Heart left ventricle (tissue), 13 donors: ENCODE data around the gene WDCP.

Source experiments
- CTCF ChIP-seq, 12 donors: fragments of 200-600 bp; sonication (generic) in 4 of 12; IDR thresholded peaks; one replicate each; pipeline versions ENCODE4 v1.5.0 to v1.8.0; 2018 to 2022; ENCODE audit warnings: antibody characterized with exemption in 12 of 12, mild to moderate bottlenecking in 5 of 12
- POLR2A ChIP-seq, 2 donors: fragments of 450-650 bp; IDR thresholded peaks; one replicate each; pipeline ENCODE4 v1.6.1; 2017; ENCODE audit warnings: antibody characterized with exemption in 2 of 2, mild to moderate bottlenecking in 2 of 2, moderate library complexity in 2 of 2
- donor health status: ischemic (EF 13 %, LVEDD 7.1; RV severe dilation, severe dysfunction).
- donor health status: DM: no; HTN: yes; CAD: no.
- donor health status: DM: no; HTN: no; CAD: no.
- donor health status: ischemic (EF 25% LVEDD 6.9; RV normal size, moderate dysfunction).
- donor health status: ischemic (EF 25% LVEDD 5.7; RV mildly dilated, moderate dysfunction).
- donor health status: ischemic (EF 35%, LVEDD 5.7; RV mildly dilated, moderate dysfunction).
- donor health status: nonischemic (EF 11% LVEDD 7.7; RV severe dilation, severe dysfunction).
- donor health status: DM: yes; HTN: yes; CAD: no.
- donor health status: PGD.
- donor health status: ischemic (EF 29% LVEDD 5.4; RV normal size, mild dysfunction).
- donor health status: nonischemic (EF 23%, LVEDD 6.1; RV moderate dilation, normal function).

GRCh38 chr2:24007693-24008092 is 39.5 kb downstream of the WDCP start:
- TF ChIP-seq CTCF (IDR thresholded peaks at IDR 0.05) (no peak), POLR2A (IDR thresholded peaks at IDR 0.05) (no peak)
